Measurements from ENCODE around the gene HLA-DQB1. TPM values are rescaled to one million over a fixed set of nuclear protein-coding genes. Genes with fewer than 3 reads are reported as not detected.
"Not testable (repeated sequence)": the region's sequence is repeated elsewhere in the genome, so short reads cannot be mapped to it uniquely, and the experiment has no call there.

The HLA-DQB1 gene
- total RNA-seq, 3 donors from 2014 or later (not counting 1 experiment from before 2014, with no cell fraction given) = 24.8 to 97.3 (median 25.5) TPM

- WGBS (ENCODE audit: insufficient coverage) = 49% methylated on average over 2 of the region's 3 CpGs
- H3K36me3 Mint-ChIP-seq = no peaks in the 10 kb centered on the region
Measured at GRCh38 chr6:32684246-32684645, 17.8 kb upstream of the HLA-DQB1 start.

DNA sequence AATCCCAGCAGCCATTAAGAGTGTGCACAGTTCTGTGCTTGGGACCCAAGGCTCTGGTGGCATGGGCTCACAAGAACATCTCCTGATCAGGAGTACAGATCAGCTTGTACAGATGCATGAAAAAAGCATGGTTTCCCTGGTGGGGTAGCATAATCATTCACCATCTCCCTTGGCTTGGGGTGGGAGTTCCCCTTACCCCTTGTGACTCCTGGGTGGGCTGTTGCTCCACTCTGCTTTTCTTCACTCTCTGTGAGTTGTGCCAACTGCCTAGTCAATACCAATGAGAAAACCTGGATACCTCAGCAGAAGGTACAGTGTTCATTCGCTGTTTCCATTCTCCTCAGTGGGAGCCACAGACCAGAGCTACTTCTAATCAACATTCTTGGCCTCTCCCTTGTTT, 13.6 kb upstream of the HLA-DQB1 start:
- H3K4me1 Mint-ChIP-seq = peaks cover 12 to 13% of the 10 kb centered on the region in 2 donors
- Histone ChIP-seq H3K27ac (ENCODE audit: low read length) (no peak overlapping the region), H3K4me3 (ENCODE audit: low read length) (no peak overlapping the region), H3K4me1 (ENCODE audit: control insufficient read depth, insufficient read depth, low read length) (no peaks in the 10 kb centered on the region), H3K36me3 (ENCODE audit: control insufficient read depth, insufficient read depth, low read length) (no peaks in the 10 kb centered on the region), H3K27me3 (ENCODE audit: control insufficient read depth, insufficient read depth, low read length) (no peaks in the 10 kb centered on the region), H3K9me3 (ENCODE audit: control insufficient read depth, insufficient read depth, low read length) (no peaks in the 10 kb centered on the region)
- H3K9me3 Mint-ChIP-seq = no peaks in the 10 kb centered on the region
- H3K4me3 Mint-ChIP-seq = no peak overlapping the region
- intact Hi-C loops (cut with micrococcal nuclease) = loop anchor here (10.0 kb wide), 1 partner anchor 265 kb away; the partner anchor contains the start of gene HLA-DMB
- no peak for DNase-seq
- 64% methylated on average over 1 of the region's 1 CpG for WGBS (ENCODE audit: insufficient coverage)
- H3K27me3 Mint-ChIP-seq (ENCODE audit: low read depth in 2 of 2) = peaks cover 18 to 24% of the 10 kb centered on the region in 2 donors
- no peak for TF ChIP-seq CTCF (IDR thresholded peaks at IDR 0.05)
- H3K36me3 Mint-ChIP-seq = no peaks in the 10 kb centered on the region
- peak in 1 of 3 donors; percentile 25 for ATAC-seq
- H3K27ac Mint-ChIP-seq = no peak overlapping the region

More at GRCh38 chr6:32684246-32684645, 17.8 kb upstream of the HLA-DQB1 start:
- Histone ChIP-seq H3K4me3 (ENCODE audit: low read length) (no peak overlapping the region), H3K36me3 (ENCODE audit: control insufficient read depth, insufficient read depth, low read length) (no peaks in the 10 kb centered on the region), H3K27me3 (ENCODE audit: control insufficient read depth, insufficient read depth, low read length) (no peaks in the 10 kb centered on the region), H3K27ac (ENCODE audit: low read length) (no peak overlapping the region), H3K9me3 (ENCODE audit: control insufficient read depth, insufficient read depth, low read length) (no peaks in the 10 kb centered on the region), H3K4me1 (ENCODE audit: control insufficient read depth, insufficient read depth, low read length) (peaks cover 4% of the 10 kb centered on the region)
- Mint-ChIP-seq H3K4me1 (peaks cover 24 to 34% of the 10 kb centered on the region in 2 donors), H3K4me3 (no peak overlapping the region), H3K27me3 (ENCODE audit: low read depth in 2 of 2) (peaks cover 12 to 19% of the 10 kb centered on the region in 2 donors), H3K27ac (peak overlapping the region; percentile 77 to 90), H3K9me3 (no peaks in the 10 kb centered on the region)
- DNase-seq (peak in 1 of 2 donors; percentile 1), ATAC-seq (no peak)
- TF ChIP-seq CTCF (IDR thresholded peaks at IDR 0.05) = no peak
- intact Hi-C loops (cut with micrococcal nuclease) = loop anchor here (10.0 kb wide), 1 partner anchor 261 kb away; the partner anchor contains the start of gene HLA-DMB

GRCh38 chr6:32679492-32679891, 13.0 kb upstream of the HLA-DQB1 start:
- Histone ChIP-seq H3K4me1 (ENCODE audit: control insufficient read depth, insufficient read depth, low read length) (no peaks in the 10 kb centered on the region), H3K27ac (ENCODE audit: low read length) (no peak overlapping the region), H3K36me3 (ENCODE audit: control insufficient read depth, insufficient read depth, low read length) (no peaks in the 10 kb centered on the region), H3K9me3 (ENCODE audit: control insufficient read depth, insufficient read depth, low read length) (no peaks in the 10 kb centered on the region), H3K4me3 (ENCODE audit: low read length) (no peak overlapping the region), H3K27me3 (ENCODE audit: control insufficient read depth, insufficient read depth, low read length) (no peaks in the 10 kb centered on the region)
- ATAC-seq = no peak
- no peak for TF ChIP-seq CTCF (IDR thresholded peaks at IDR 0.05)
- H3K4me1 Mint-ChIP-seq = peaks cover 7 to 8% of the 10 kb centered on the region in 2 donors
- H3K9me3 Mint-ChIP-seq = no peaks in the 10 kb centered on the region
- WGBS (ENCODE audit: insufficient coverage) = 27% methylated on average over 3 of the region's 4 CpGs
- no peak for DNase-seq
- H3K4me3 Mint-ChIP-seq = no peak overlapping the region
- H3K27me3 Mint-ChIP-seq (ENCODE audit: low read depth in 2 of 2) = peaks cover 18 to 24% of the 10 kb centered on the region in 2 donors
- H3K36me3 Mint-ChIP-seq = no peaks in the 10 kb centered on the region
- intact Hi-C loops (cut with micrococcal nuclease) = no loop called here
- no peak overlapping the region for H3K27ac Mint-ChIP-seq

DNA sequence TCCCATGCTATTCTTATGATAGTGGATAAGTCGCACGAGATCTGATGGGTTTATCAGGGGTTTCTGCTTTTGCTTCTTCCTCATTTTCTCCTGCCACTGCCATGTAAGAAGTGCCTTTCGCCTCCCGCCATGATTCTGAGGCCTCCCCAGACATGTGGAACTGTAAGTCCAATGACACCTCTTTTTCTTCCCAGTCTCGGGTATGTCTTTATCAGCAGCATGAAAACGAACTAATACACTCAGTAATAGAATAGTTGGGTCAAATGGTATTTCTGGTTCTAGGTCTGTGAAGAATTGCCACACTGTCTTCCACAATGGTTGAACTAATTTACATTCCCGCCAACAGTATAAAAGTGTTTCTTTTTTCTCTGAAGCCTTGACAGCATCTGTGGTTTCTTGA, 7.7 kb upstream of the HLA-DQB1 start:
- H3K27ac Mint-ChIP-seq; H3K4me3 ChIP-seq (ENCODE audit: low read length); intact Hi-C loops (cut with micrococcal nuclease); H3K9me3 Mint-ChIP-seq; ATAC-seq; H3K27me3 ChIP-seq (ENCODE audit: control insufficient read depth, insufficient read depth, low read length); H3K4me1 Mint-ChIP-seq; DNase-seq; H3K36me3 Mint-ChIP-seq; H3K27ac ChIP-seq (ENCODE audit: low read length); H3K36me3 ChIP-seq (ENCODE audit: control insufficient read depth, insufficient read depth, low read length); H3K9me3 ChIP-seq (ENCODE audit: control insufficient read depth, insufficient read depth, low read length); H3K4me1 ChIP-seq (ENCODE audit: control insufficient read depth, insufficient read depth, low read length); H3K4me3 Mint-ChIP-seq: not testable (repeated sequence)
- peaks cover 15 to 20% of the 10 kb centered on the region in 2 donors for H3K27me3 Mint-ChIP-seq (ENCODE audit: low read depth in 2 of 2)
- WGBS (ENCODE audit: insufficient coverage) = 96% methylated on average over 3 of the region's 7 CpGs

GRCh38 chr6:32671908-32672307, 5.5 kb upstream of the HLA-DQB1 start:
- H3K36me3 Mint-ChIP-seq; H3K4me1 ChIP-seq (ENCODE audit: control insufficient read depth, insufficient read depth, low read length); H3K27ac ChIP-seq (ENCODE audit: low read length); H3K27me3 ChIP-seq (ENCODE audit: control insufficient read depth, insufficient read depth, low read length); H3K27ac Mint-ChIP-seq; H3K36me3 ChIP-seq (ENCODE audit: control insufficient read depth, insufficient read depth, low read length); H3K9me3 Mint-ChIP-seq; H3K9me3 ChIP-seq (ENCODE audit: control insufficient read depth, insufficient read depth, low read length); DNase-seq; H3K4me3 ChIP-seq (ENCODE audit: low read length); ATAC-seq; intact Hi-C loops (cut with micrococcal nuclease); H3K4me3 Mint-ChIP-seq: not testable (repeated sequence)
- Mint-ChIP-seq H3K27me3 (ENCODE audit: low read depth in 2 of 2) (peaks cover 9 to 23% of the 10 kb centered on the region in 2 donors), H3K4me1 (peaks cover 5 to 12% of the 10 kb centered on the region in 2 donors)
- 91% methylated on average over 1 of the region's 2 CpGs for WGBS (ENCODE audit: insufficient coverage)
